ENCODE measurements around the gene RNF151.
"Not testable (repeated sequence)": the region's sequence is repeated elsewhere in the genome, so short reads cannot be mapped to it uniquely, and the experiment has no call there.

Gene RNF151

GRCh38 chr16:1966460-1966859, at the start of gene RNF151:
TSS of gene RNF151 (plus strand) at chr16:1966856. CDS start at chr16:1966882, 26 bp downstream.
- DNase-seq (ENCODE audit: low read depth, low spot score): no peak

GRCh38 chr16:1917056-1917664, 49.5 kb upstream of the RNF151 start:
- no peak for DNase-seq (ENCODE audit: low read depth, low spot score)

GRCh38 chr16:1917665-1918350, 48.8 kb upstream of the RNF151 start:
- no peak for DNase-seq (ENCODE audit: low read depth, low spot score)

GRCh38 chr16:1918351-1919326, 48.0 kb upstream of the RNF151 start, which contains the start of gene HS3ST6:
TSS of gene HS3ST6 (minus strand) at chr16:1918415. CDS start at chr16:1918323, 92 bp downstream.
- DNase-seq (ENCODE audit: low read depth, low spot score): no peak

- DNase-seq (ENCODE audit: low read depth, low spot score): no peak
These were observed 47.2 kb upstream of the RNF151 start for GRCh38 chr16:1919327-1919998.

GRCh38 chr16:1920122-1920521, 46.5 kb upstream of the RNF151 start:
- DNase-seq (ENCODE audit: low read depth, low spot score): not testable (repeated sequence)

GRCh38 chr16:1920727-1921171, 45.9 kb upstream of the RNF151 start:
- peak; percentile 35 for DNase-seq (ENCODE audit: low read depth, low spot score)

- DNase-seq (ENCODE audit: low read depth, low spot score): no peak
These were observed 44.3 kb upstream of the RNF151 start for GRCh38 chr16:1922357-1922756.

GRCh38 chr16:1923299-1924034, 43.2 kb upstream of the RNF151 start:
- DNase-seq (ENCODE audit: low read depth, low spot score): peak; percentile 67

GRCh38 chr16:1924095-1924494, 42.6 kb upstream of the RNF151 start:
- DNase-seq (ENCODE audit: low read depth, low spot score): no peak

- DNase-seq (ENCODE audit: low read depth, low spot score): no peak
These were observed 40.4 kb upstream of the RNF151 start for GRCh38 chr16:1926271-1926670.

- peak; percentile 40 for DNase-seq (ENCODE audit: low read depth, low spot score)
These were observed 37.6 kb upstream of the RNF151 start for GRCh38 chr16:1929105-1929504.

- DNase-seq (ENCODE audit: low read depth, low spot score): peak; percentile 96
These were observed 36.9 kb upstream of the RNF151 start for GRCh38 chr16:1929578-1930337.

- no peak for DNase-seq (ENCODE audit: low read depth, low spot score)
These were observed 36.3 kb upstream of the RNF151 start for GRCh38 chr16:1930338-1930720.

- peak; percentile 62 for DNase-seq (ENCODE audit: low read depth, low spot score)
These were observed 34.3 kb upstream of the RNF151 start for GRCh38 chr16:1932050-1933028.

GRCh38 chr16:1933097-1933661, 33.5 kb upstream of the RNF151 start:
- DNase-seq (ENCODE audit: low read depth, low spot score): no peak

- DNase-seq (ENCODE audit: low read depth, low spot score): no peak
These were observed 29.6 kb upstream of the RNF151 start for GRCh38 chr16:1936945-1937479.

GRCh38 chr16:1938316-1938715, 28.3 kb upstream of the RNF151 start:
- no peak for DNase-seq (ENCODE audit: low read depth, low spot score)
